Activated CD4-positive, alpha-beta T cell treated with anti-CD3 and anti-CD28 coated beads, Interleukin-2, Interleukin-4, amounts not matched to agents 100 ng/mL and 50 ng/mL, durations not matched to agents 16 hours and 8 hours (primary cell): ENCODE results near the gene SYCP2.

ENCODE experiments used
- DNase-seq: peaks from one replicate; pipeline ENCODE4 v3.0.0-alpha.2; 2020; ENCODE audit warnings: low spot score

SYCP2 gene

DNA sequence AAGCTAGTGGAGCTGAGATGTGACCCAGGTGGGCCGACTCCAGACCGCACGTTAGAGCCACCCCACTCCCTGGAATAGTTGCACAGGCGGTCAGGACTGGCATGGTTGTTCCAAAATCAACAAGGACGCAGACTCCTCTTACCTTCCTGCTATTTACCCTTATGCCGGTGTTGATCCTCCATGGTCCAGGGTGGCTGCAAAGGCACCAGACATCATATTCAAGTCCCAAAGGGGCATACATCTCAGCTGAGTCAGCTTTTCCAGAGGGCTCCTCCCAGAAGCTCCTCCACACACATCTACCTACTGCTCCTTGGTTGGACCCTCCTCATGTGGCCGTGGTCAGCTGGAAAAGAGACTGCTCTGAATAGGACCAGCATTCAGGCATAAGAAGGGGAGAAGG, 112.2 kb downstream of the SYCP2 start:
- no peak for DNase-seq

DNA sequence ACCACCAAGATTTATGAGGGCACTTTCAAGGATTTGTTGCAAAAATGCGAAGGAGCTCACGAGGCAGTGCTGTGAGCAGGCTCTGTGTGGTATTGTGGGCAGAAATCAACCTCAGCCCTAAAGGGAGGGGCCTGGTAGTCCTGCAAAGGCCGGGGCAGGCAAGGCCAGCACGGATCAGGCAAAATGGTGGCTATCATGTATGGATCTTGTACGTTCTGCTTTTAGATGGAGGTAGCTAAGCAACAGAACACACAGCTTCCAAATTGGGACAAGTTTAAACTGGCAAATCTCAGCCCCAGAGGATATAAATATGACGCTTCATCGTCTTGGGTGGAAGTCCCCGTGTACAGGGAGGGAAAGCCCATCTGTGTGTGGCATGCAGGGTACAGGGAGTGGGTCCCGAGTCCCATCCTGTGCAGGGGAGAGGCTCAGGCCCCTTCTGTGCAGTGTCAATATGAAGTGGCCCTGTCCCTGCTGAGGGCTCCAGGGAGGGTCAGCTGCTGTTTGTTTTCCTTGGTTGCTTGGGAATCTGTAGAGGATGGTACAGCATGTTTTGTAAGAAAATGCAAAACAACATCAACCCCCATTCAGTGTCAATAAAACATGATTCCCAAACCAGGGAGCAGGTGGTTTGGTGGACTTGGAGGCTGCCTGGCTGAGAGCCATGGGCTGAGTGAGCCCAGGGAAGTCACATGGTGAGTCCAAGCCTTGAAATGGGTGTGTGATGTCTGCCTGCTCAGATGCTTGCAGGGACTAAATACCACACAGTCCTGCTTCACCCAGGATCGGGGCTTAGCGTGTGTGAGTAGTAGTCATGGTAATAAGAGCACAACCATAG, 113.0 kb downstream of the SYCP2 start:
- DNase-seq: no peak

DNA sequence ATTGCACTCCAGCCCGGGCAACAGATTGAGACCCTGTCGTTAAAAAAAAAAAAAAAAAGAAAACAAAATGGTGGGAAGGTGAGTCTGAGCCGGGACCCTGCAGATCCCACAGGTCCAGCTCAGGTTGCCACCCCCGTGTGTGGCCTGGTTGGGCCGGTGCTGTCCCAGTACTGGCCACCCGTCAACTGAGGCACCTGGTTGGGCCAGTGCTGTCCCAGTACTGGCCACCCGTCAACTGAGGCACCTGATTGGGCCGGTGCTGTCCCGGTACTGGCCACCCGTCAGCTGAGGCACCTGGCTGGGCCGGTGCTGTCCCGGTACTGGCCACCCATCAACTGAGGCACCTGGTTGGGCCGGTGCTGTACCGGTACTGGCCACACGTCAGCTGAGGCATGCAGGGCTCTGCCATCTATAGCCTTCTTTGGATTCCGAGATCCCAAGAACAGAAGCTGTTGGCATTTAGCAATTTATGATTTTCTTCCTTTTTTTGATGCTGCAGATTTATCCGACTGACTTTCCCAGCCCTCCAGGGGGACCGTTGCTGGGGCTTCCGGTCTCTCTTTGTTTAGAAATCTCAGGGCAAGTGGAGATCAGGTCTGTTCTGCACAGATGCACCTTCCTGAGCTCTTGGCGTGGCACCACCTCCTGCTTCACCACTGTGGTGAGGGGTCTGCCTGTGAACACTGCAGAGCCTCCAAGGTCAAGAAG, 113.8 kb downstream of the SYCP2 start:
- no peak for DNase-seq

DNA sequence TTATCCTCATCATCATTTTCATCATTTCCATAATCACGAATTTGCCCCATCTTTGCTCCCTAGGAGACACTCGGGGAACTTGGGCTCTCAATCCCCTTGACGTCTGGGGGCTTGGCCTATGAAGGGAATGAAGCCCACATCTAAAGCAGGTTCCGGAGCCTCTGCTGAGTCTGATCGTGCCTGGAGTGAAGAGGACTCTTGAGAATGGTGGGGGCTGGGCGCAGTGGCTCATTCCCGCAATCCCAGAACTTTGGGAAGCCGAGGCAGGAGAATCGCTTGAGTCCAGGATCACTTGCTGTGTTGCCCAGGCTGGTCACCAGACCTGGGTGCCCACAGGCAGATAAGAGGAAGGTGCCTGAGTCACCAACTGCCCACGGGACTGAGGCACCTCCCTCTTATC, 114.5 kb downstream of the SYCP2 start:
- no peak for DNase-seq

DNA sequence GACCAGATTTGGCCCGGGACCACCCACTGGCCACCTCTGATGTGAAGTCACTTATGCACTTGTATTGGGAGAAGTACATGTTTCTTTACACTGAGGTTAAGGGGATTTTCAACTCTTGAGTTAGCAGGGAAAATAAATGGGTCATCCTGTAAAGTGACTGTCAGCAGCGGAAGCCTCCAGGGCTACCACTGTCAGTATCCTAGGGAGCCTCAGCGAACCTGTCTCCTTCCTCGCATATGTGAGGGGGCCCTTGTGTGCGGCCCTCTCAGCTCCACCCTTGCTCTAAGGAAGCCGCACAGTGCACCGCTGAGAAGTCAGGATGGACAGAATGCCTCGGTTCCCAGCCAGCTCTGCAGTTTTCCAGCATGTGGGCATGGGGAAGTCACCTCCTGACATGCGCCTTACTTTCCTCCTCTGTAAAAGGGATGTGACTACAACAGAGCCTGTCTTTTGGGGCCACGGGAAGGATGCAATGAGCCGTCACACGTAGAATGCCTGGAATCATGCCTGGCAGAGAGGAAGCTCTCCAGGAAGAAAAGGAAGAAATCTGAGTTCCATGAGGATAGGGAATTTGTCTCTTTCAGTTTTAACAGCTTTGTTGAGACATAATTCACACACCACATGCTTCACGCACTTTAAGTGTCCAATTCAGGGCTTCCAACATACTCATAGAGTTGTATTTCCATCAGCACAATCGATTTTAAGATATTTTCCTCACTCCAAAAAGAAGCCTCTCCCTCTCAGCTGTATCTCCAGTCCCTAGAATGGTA, 115.4 kb downstream of the SYCP2 start:
- no peak for DNase-seq

DNA sequence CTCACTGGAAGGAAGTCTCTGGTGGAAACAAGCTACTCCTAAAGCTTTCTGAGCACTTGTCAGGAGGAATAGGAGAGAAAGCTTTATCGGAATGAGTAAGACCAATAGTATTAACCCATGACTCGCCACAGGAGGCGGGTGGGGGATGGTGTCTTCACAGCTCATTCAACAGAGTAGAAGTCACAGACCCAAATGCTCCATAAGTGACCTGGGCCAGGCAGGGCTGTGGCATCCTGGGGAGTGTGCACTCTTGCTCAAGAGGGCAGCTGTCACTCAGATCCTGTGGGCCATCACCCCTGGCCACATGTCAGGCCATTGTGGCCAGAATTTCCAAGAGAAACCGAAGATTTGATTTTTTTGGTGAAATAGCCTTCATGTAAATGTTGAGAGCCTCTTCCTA, 116.0 kb downstream of the SYCP2 start:
- DNase-seq: no peak

DNA sequence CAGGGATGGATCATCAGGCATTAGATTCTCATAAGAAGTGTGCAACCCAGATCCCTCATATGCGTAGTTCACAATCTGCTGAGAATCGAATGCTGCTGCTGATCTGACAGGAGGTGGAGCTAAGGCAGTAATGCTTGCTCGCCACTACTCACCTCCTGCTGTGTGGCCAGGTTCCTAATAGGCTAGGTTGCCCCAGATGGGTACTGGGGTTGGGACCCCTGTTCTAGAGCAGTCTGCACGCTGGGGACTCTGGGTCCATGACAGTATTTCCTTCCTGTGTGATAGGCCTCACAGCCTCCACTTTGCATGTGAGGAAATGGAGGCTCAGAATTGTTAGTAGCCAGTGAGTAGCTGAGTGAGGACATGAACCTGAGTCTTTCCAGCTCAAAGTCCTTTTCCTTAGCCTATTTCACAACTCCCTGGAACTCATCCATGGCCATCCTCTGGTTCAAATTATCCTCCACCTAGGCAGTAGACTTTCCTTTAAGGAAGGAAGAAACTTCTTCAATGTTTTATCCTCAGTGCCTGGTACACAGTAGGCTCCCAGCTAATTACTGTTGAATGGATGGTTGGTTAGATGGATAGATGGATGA, 117.2 kb downstream of the SYCP2 start:
- DNase-seq: no peak

DNA sequence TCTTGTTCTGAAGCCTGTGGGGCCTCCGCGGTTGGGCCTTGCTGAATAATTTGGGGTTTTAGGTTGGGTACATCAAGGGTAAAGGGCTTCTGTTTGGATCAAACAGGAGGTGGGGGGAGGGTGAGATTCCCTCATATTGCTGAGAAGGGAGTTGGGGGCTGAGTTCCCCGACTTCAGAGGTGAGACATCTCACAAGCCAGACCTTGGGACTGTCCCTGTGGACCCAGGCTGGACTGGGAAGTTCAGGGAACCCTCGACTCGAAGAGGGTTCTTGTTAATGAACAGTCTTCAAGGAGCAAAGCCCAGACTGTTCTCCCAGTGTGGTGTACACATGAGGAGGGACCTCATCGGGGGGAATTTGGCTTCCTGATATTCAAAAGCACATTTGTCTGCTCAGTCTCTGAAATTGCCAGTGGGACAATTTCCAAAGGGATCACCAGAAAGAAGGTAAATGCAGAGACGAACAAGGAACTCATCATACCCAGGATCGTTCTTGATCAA, 118.5 kb downstream of the SYCP2 start:
- DNase-seq: no peak

DNA sequence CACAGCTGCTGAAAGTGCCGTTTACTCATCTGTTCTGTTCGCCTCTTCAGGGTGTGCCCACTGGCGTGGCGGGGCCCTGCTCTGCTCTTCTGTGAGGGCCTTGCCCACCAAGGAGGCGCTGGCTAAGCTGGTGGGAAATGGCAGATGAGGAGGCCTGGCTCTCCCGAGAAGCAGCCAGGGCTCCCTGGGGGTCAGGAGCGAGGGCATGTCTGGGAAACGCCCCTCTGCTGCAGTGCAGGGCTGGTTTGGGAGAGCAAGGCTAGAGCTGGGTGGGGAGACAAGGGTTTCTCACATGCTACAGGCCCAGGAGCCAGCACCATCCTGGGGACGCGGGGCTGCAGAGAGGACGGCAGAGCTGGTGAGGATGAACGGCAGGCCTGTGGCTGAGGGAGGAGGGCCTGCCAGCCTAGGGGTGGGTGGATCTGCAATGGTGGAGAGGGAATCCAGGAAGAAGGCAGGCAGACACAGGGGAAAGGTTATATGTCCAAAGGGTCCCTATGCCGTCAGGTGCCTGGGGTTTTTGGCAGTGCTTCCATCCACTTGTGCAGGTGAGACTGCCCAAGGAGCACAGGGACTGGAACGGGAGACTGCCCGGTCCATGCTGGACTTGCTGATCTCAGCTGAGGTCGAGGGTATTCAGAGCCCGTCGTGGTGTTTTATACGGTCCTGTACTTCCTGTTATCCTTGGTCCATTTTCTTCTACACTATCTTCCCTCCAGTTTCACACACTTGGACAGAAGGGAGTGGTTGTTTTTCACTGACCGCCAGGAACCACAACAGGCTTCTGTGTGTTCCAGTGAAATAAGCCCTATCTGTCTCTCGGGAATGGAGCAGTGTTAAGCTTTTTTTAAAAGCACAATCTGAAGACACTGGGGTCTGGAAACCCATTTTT, 119.2 kb downstream of the SYCP2 start:
- DNase-seq: no peak
